Measurements from ENCODE around the gene DYRK1B. TPM values are rescaled to one million over a fixed set of nuclear protein-coding genes. Genes with fewer than 3 reads are reported as not detected.
A peak's percentile ranks its signal among the peaks of the same experiment; 100 is the strongest.

The DYRK1B gene
- total and polyA plus RNA-seq, 12 donors: 7.8 to 66.6 (median 25.5) TPM

DNA sequence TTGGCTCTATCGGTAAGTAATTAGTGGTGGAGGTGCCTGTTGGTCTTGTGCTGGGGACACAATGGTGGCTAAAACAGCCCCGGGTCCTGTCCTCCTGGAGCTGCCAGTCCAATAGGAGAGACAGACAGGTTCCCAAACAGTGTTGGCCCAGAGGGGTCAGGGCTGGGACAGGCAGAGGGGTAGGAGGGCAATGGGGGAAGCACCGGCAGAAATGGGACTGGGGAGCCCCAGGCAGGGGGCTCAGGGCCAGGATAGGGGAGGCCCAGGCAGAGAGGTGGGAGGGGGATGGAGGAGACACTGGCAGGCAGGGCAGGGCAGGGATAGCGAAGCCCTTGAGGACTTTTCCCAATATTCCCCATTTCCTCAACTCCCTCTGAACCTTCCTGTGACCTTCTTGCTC, 14.4 kb upstream of the DYRK1B start:
- intact Hi-C loops (cut with DNase I): loop anchor here in 1 of 2 donors (10.0 kb wide), 1 partner anchor 54 kb away; no protein-coding TSS in a partner anchor

GRCh38 chr19:39847525-39847924, 13.6 kb upstream of the DYRK1B start:
- H3K9me3 ChIP-seq (replicated peaks in 1 of 3): no peaks in the 10 kb centered on the region
- intact Hi-C loops (cut with DNase I): loop anchor here in 1 of 2 donors (10.0 kb wide), 1 partner anchor 53 kb away; no protein-coding TSS in a partner anchor
- WGBS, 4 donors: 91 to 95% (median 92%) methylated on average over 6 of the region's 6 CpGs
- no peak overlapping the region for H3K4me3 ChIP-seq
- H3K27ac ChIP-seq: no peak overlapping the region
- peaks cover 8 to 22% of the 10 kb centered on the region in 2 donors for H3K4me1 ChIP-seq (replicated peaks in 1 of 2)
- no peak for TF ChIP-seq POLR2A (IDR thresholded peaks at IDR 0.05)
- TF ChIP-seq, protein P1, sequence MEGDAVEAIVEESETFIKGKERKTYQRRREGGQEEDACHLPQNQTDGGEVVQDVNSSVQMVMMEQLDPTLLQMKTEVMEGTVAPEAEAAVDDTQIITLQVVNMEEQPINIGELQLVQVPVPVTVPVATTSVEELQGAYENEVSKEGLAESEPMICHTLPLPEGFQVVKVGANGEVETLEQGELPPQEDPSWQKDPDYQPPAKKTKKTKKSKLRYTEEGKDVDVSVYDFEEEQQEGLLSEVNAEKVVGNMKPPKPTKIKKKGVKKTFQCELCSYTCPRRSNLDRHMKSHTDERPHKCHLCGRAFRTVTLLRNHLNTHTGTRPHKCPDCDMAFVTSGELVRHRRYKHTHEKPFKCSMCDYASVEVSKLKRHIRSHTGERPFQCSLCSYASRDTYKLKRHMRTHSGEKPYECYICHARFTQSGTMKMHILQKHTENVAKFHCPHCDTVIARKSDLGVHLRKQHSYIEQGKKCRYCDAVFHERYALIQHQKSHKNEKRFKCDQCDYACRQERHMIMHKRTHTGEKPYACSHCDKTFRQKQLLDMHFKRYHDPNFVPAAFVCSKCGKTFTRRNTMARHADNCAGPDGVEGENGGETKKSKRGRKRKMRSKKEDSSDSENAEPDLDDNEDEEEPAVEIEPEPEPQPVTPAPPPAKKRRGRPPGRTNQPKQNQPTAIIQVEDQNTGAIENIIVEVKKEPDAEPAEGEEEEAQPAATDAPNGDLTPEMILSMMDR (IDR thresholded peaks at IDR 0.05): no peak
- no peaks in the 10 kb centered on the region for H3K27me3 ChIP-seq
- DNase-seq: no peak
- no peaks in the 10 kb centered on the region for H3K36me3 ChIP-seq (replicated peaks in 1 of 2)

More for the DNA sequence above, 14.4 kb upstream of the DYRK1B start:
- Histone ChIP-seq H3K27ac (no peak overlapping the region), H3K4me1 (replicated peaks in 1 of 2) (peaks cover 8 to 19% of the 10 kb centered on the region in 2 donors), H3K4me3 (no peak overlapping the region), H3K9me3 (replicated peaks in 1 of 3) (no peaks in the 10 kb centered on the region), H3K27me3 (no peaks in the 10 kb centered on the region), H3K36me3 (replicated peaks in 1 of 2) (no peaks in the 10 kb centered on the region)
- DNase-seq: no peak
- TF ChIP-seq, protein P1 (IDR thresholded peaks at IDR 0.05): no peak
- TF ChIP-seq POLR2A (IDR thresholded peaks at IDR 0.05): no peak
- WGBS, 4 donors: 87 to 95% (median 91%) methylated on average over 4 of the region's 4 CpGs

- Histone ChIP-seq H3K4me3 (peak overlapping the region in 3 of 4 donors; percentile 59 to 72 (median 72)), H3K4me1 (replicated peaks in 1 of 2) (peaks cover 8 to 25% of the 10 kb centered on the region in 2 donors), H3K36me3 (replicated peaks in 1 of 2) (no peaks in the 10 kb centered on the region), H3K9me3 (replicated peaks in 1 of 3) (no peaks in the 10 kb centered on the region), H3K27me3 (no peaks in the 10 kb centered on the region), H3K27ac (peak overlapping the region; percentile 33 to 89 (median 76))
- TF ChIP-seq POLR2A (IDR thresholded peaks at IDR 0.05): no peak
- TF ChIP-seq, protein P1 (IDR thresholded peaks at IDR 0.05): no peak
- no peak for DNase-seq
- intact Hi-C loops (cut with DNase I): loop anchor here in 1 of 2 donors (10.0 kb wide), 1 partner anchor 52 kb away; no protein-coding TSS in a partner anchor
- WGBS, 4 donors: 44 to 50% (median 48%) methylated on average over 12 of the region's 12 CpGs
These were observed 12.9 kb upstream of the DYRK1B start for GRCh38 chr19:39846678-39847486.

- peak; percentile 94 to 98 (median 97) for DNase-seq
- WGBS, 4 donors: 0% methylated on average over 7 to 57 of the region's 57 CpGs
- no peaks in the 10 kb centered on the region for H3K27me3 ChIP-seq
- peaks cover 13 to 32% of the 10 kb centered on the region in 2 donors for H3K4me1 ChIP-seq (replicated peaks in 1 of 2)
- H3K36me3 ChIP-seq (replicated peaks in 1 of 2): no peaks in the 10 kb centered on the region
- TF ChIP-seq POLR2A (IDR thresholded peaks at IDR 0.05): peak in 1 of 2 donors; percentile 74
- TF ChIP-seq, protein P1 (IDR thresholded peaks at IDR 0.05): no peak
- no peaks in the 10 kb centered on the region for H3K9me3 ChIP-seq (replicated peaks in 1 of 3)
- peak within 1 kb of the TSS; percentile 54 to 72 (median 72) for H3K4me3 ChIP-seq
- peak within 1 kb of the TSS; percentile 33 to 89 (median 76) for H3K27ac ChIP-seq
- intact Hi-C loops (cut with DNase I): loop anchor here (2.0 to 10.0 kb wide), 2 partner anchors 51 to 53 kb away; no protein-coding TSS in a partner anchor
These were observed 12.1 kb upstream of the DYRK1B start, which contains the start of gene FBL for GRCh38 chr19:39845933-39846677. TSS of gene FBL (minus strand) at chr19:39846379. CDS start at chr19:39846300, 79 bp downstream.

All from adrenal gland (tissue), 12 donors.